Stimulated activated CD4-positive, alpha-beta T cell treated with anti-CD3 and anti-CD28 coated beads, Interleukin-2, amount 100 ng/mL, for 4 hours (primary cell): ENCODE data around the gene TCEAL1.
"Not testable (repeated sequence)": the region's sequence is repeated elsewhere in the genome, so short reads cannot be mapped to it uniquely, and the experiment has no call there.

Experiments
- DNase-seq: peaks from one replicate; pipeline ENCODE4 v3.0.0-alpha.2; 2020; ENCODE audit warnings: low read depth

TCEAL1 gene

GRCh38 chrX:103628386-103629317, at the start of gene TCEAL1:
TSS of gene TCEAL1 (plus strand) at chrX:103628975. CDS start at chrX:103629917, 942 bp downstream.
- DNase-seq, result no peak

GRCh38 chrX:103584596-103584995, 44.2 kb upstream of the TCEAL1 start:
- no peak for DNase-seq

- DNase-seq, result no peak
These were observed 43.1 kb upstream of the TCEAL1 start, which contains the start of gene TCEAL4 for GRCh38 chrX:103585411-103586313. TSS of gene TCEAL4 (plus strand) at chrX:103585515. CDS start at chrX:103586676, 1,161 bp downstream.

- DNase-seq, result no peak
These were observed 42.5 kb upstream of the TCEAL1 start for GRCh38 chrX:103586314-103586646.

GRCh38 chrX:103586659-103587058, 42.1 kb upstream of the TCEAL1 start:
- DNase-seq, result no peak

GRCh38 chrX:103592295-103592694, 36.5 kb upstream of the TCEAL1 start:
- DNase-seq, result not testable (repeated sequence)

GRCh38 chrX:103595202-103595601, 33.6 kb upstream of the TCEAL1 start:
- DNase-seq, result not testable (repeated sequence)

GRCh38 chrX:103607364-103608305, 21.1 kb upstream of the TCEAL1 start, which contains the start of gene TCEAL3:
TSS of gene TCEAL3 (plus strand) at chrX:103607963. CDS start at chrX:103609065, 1,102 bp downstream.
- no peak for DNase-seq

GRCh38 chrX:103608306-103608963, 20.3 kb upstream of the TCEAL1 start:
- no peak for DNase-seq

GRCh38 chrX:103610282-103610681, 18.5 kb upstream of the TCEAL1 start:
- no peak for DNase-seq

- DNase-seq, result no peak
These were observed 15.3 kb upstream of the TCEAL1 start for GRCh38 chrX:103613362-103613890.

- DNase-seq, result no peak
These were observed 13.8 kb upstream of the TCEAL1 start for GRCh38 chrX:103614999-103615398.

GRCh38 chrX:103615781-103616371, 12.9 kb upstream of the TCEAL1 start:
- no peak for DNase-seq

GRCh38 chrX:103616676-103617186, 12.0 kb upstream of the TCEAL1 start:
- DNase-seq, result no peak

- no peak for DNase-seq
These were observed 4.7 kb upstream of the TCEAL1 start for GRCh38 chrX:103624111-103624510.

- DNase-seq, result no peak
These were observed 1.9 kb upstream of the TCEAL1 start for GRCh38 chrX:103626855-103627254.

- no peak for DNase-seq
These were observed 769 bp downstream of the TCEAL1 start for GRCh38 chrX:103629318-103630170.

- DNase-seq, result no peak
These were observed 1.4 kb downstream of the TCEAL1 start for GRCh38 chrX:103630171-103630511.

- DNase-seq, result no peak
These were observed 2.4 kb downstream of the TCEAL1 start for GRCh38 chrX:103631145-103631544.
